ENCODE results near the gene AFF4. TPM values are rescaled to one million over a fixed set of nuclear protein-coding genes. Genes with fewer than 3 reads are reported as not detected.

Gene AFF4
- total RNA-seq, 1 experiment from 2014 or later, result 31.7 TPM

DNA sequence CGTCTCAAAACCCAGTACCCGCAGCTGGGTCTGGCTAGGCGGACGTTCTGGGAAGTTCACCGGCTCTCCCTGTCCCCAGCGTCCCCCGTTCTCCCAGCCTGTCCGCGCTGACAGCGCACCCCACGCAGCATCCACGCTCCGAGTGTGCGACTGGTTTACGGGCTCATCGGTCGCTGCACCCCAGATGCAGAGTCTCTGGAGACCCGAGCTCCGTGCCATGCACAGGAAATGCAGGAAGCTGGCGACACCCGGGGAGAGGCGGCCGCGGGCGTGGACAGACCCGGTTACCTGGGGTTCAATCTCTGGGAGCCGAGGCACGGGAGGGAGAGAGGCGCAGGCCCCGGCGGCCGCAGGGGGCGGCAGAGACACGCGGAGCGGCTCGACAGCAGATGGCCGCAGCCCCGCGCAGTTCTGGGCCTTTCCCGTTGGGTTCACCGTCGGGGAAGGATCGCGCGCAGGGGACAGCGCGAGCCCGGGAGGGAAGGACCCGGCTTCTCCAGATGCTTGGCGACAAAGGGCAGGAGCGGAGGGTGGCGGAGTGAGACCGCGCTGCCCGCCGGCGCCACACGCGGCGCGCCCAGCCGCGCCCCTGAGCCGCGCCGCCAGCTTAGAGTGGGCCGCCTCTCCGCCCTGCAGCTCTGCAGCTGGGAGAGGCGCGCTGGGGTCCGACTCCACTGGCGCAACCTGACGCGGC lies 133.5 kb downstream of the AFF4 start:
- DNase-seq (ENCODE audit: low spot score), result peak; percentile 49

DNA sequence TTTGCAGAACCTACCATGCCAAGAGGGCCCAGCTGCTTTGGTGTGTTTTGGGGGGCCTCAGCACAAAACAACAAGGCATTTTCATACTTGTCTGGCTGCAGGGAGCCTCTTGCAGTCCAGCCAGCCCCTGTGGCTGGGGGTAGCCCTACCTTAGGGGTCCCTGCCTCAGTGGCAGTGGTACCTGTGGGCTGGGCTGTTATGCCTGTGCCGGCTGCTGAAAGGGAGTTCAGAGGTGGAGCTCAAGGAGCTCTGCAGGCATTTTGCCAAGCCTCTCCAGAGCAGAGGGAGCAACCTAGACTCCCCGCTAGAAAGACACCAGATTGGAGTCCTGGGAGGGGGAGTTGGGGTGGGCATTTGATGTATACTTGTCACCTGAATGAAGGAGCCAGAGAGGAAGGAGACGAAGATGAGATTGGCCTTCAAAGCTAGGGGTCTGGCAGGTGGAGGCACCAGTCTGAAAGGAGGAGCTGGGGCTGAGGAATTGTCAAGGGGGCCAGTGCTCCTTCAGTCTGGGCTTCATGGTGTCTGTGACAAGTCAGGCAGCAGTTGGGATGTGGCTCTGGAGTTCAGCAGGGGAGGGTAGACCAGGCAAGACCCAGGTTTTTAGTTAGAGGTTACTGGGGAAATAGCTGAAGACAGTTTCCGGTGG lies 134.5 kb downstream of the AFF4 start:
- DNase-seq (ENCODE audit: low spot score), result no peak

DNA sequence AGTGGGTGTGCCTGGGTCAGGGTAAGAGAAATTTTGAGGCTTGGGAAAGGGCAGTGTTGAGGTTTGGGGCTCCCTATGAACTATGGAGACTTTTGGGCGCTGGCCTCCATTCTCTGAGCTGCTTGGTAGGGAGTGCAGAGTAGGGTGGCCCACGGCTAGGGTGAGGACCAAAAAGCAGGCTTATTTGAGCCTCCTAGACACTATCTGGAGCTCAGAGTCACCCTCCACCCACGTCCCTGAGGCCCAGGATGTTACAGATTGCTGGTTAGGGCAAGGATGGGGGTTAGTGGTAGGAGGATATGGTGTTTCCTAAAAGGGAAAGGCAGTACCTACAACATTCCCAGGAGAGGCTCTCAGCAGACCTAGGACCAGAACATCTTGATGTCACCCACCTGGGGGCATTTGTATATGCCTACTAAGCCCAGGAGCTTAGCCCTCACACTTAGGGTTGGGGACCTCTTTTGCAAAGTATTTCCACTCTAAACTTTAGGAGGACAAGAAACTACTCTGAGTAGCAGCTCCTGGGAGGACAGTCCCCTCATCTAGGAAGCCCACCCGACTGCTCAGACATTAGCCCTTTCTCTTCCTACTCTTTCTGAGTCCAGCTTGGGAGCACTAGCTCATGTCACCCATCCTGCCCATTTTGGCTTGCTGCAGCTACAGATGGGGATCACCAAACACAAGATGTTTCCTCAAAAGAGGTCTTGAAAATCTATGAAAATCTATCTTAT lies 135.3 kb downstream of the AFF4 start:
- no peak for DNase-seq (ENCODE audit: low spot score)

DNA sequence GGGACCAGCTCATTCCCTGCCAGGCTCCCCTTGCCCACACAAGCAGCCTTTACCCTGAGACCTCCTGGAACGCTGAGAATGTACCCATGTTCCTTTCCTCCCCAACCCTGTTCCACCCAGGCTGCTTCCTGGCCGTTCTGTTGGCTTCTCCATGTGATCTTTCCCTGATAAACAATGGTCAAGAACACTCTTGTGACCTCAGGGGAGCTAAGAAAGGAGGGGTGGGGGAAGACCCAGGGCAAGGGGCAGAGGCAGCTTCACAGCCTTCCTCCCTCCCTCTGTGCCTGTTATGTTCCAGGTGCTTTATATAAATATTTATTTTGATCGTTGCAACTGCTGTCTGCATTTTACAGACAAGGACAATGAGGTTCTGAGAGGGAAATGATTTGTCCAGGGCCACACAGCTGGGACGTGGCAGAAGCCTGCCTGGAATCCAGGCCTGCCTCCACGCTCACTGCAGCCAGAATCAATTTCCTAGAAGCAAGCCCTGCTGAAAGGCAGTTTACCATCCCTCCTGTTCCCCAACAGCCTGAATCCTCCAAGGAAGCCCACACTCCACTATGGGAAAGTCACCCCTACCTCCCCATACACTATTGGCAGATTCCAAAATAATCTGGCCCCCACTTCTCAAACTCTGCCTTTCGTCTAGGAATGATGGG lies 136.9 kb downstream of the AFF4 start:
- DNase-seq (ENCODE audit: low spot score), result no peak

DNA sequence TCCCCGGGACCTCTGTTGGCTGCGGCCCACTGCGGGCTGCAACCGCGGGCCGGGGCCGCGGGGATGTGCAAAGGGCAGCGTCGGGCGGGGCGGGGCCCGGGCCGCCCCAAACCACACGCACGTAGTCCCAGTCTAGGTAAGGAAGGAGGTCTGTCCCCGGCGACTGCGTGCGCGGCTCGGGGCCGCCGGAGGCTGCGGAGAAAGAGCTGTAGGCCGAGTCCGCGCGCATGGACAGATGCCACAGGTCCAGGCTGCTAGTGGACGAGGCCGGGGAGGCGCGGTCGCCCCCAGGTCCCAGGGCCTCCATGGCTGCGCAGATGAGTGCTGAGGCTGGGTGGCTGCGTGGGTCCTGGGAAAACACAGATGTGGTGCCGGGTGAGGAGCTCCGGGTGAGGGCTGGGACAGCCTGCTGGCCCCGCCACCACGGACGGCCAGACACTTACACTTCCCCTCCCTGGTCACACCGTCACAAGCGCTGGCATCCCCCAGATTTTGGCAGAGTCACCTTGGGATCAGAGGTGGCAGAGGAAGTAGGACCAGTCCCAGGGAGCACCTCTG lies 137.5 kb downstream of the AFF4 start:
- no peak for DNase-seq (ENCODE audit: low spot score)

Other genes with a start within 250 kb of the AFF4 start
- gene KIF3A, start 226.1 kb downstream of the AFF4 start, total RNA-seq (2014; rRNA removed; shearing (Covaris generic)), result 4.8 and 7.1 TPM in 2 replicates
- gene CCNI2, start 216.2 kb downstream of the AFF4 start, total RNA-seq (2014; rRNA removed; shearing (Covaris generic)), result not detected in 2 replicates
- gene SEPTIN8, start 186.4 kb downstream of the AFF4 start, total RNA-seq (2014; rRNA removed; shearing (Covaris generic)), result 30.3 and 33.7 TPM in 2 replicates
- gene SOWAHA, start 150.3 kb downstream of the AFF4 start, total RNA-seq (2014; rRNA removed; shearing (Covaris generic)), result 0.08 TPM in 1 of 2 replicates, not detected in the other
- gene SHROOM1, start 133.0 kb downstream of the AFF4 start, total RNA-seq (2014; rRNA removed; shearing (Covaris generic)), result 0.91 and 9.0 TPM in 2 replicates
- 0.04 and 0.19 TPM in 2 replicates for gene GDF9, start 97.2 kb downstream of the AFF4 start, total RNA-seq (2014; rRNA removed; shearing (Covaris generic))
- 534 and 752 TPM in 2 replicates for gene UQCRQ, start 97.0 kb downstream of the AFF4 start, total RNA-seq (2014; rRNA removed; shearing (Covaris generic))
- gene LEAP2, start 90.0 kb downstream of the AFF4 start, total RNA-seq (2014; rRNA removed; shearing (Covaris generic)), result 0.08 and 0.25 TPM in 2 replicates
- gene ZCCHC10, start 62.9 kb upstream of the AFF4 start, total RNA-seq (2014; rRNA removed; shearing (Covaris generic)), result 35.6 and 68.6 TPM in 2 replicates
- 190 and 227 TPM in 2 replicates for gene HSPA4, start 88.4 kb upstream of the AFF4 start, total RNA-seq (2014; rRNA removed; shearing (Covaris generic))